Hepatocyte (in vitro differentiated cells): ENCODE measurements around the gene MRPL41.

ENCODE experiments used
- EZH2 ChIP-seq: fragments of 200-600 bp; sonication (generic); IDR thresholded peaks from 2 replicates; pipeline ENCODE4 v1.6.1; 2016; ENCODE audit warnings: antibody characterized with exemption, mild to moderate bottlenecking, borderline replicate concordance
- EZH2phosphoT487 ChIP-seq: fragments of 200-600 bp; sonication (generic); IDR thresholded peaks from one replicate; pipeline ENCODE4 v1.6.1; 2018; ENCODE audit warnings: antibody characterized with exemption, mild to moderate bottlenecking, low read depth, moderate library complexity; ENCODE audit not compliant: unreplicated experiment, severe bottlenecking
- TF ChIP-seq, protein P1 (sequence below): fragments of 200-600 bp; sonication (generic); IDR thresholded peaks from 2 replicates; pipeline ENCODE4 v1.5.1; 2016; ENCODE audit warnings: antibody characterized with exemption, mild to moderate bottlenecking; ENCODE audit not compliant: poor library complexity

DNA sequence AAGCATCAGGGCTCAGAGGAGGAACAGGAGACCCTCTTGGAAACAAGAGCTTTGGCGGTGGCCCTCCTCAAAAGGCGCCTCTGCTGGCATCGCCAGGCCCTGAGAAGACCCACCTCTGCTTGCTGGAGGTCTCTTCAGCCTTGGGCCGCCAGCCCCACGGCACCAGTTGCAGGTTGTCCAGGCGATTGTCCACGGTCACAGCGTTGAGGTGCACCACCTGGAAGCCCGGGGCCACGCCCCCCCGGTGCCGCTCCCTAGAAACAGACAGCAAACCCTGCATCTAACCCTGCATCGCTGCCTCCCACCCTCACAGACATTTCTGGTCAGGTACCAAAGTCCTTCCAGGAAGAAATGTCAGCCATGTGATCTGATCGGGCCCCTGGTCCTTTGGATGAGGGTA is 35.2 kb downstream of the MRPL41 start:
- TF ChIP-seq, protein P1, sequence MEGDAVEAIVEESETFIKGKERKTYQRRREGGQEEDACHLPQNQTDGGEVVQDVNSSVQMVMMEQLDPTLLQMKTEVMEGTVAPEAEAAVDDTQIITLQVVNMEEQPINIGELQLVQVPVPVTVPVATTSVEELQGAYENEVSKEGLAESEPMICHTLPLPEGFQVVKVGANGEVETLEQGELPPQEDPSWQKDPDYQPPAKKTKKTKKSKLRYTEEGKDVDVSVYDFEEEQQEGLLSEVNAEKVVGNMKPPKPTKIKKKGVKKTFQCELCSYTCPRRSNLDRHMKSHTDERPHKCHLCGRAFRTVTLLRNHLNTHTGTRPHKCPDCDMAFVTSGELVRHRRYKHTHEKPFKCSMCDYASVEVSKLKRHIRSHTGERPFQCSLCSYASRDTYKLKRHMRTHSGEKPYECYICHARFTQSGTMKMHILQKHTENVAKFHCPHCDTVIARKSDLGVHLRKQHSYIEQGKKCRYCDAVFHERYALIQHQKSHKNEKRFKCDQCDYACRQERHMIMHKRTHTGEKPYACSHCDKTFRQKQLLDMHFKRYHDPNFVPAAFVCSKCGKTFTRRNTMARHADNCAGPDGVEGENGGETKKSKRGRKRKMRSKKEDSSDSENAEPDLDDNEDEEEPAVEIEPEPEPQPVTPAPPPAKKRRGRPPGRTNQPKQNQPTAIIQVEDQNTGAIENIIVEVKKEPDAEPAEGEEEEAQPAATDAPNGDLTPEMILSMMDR, result no peak
- TF ChIP-seq EZH2 (no peak), EZH2phosphoT487 (no peak)
